ENCODE measurements around the gene FCRLB. TPM values are rescaled to one million over a fixed set of nuclear protein-coding genes. Genes with fewer than 3 reads are reported as not detected.
A peak's percentile ranks its signal among the peaks of the same experiment; 100 is the strongest.

The FCRLB gene
- polyA plus RNA-seq, 1 experiment = 0.48 TPM

DNA sequence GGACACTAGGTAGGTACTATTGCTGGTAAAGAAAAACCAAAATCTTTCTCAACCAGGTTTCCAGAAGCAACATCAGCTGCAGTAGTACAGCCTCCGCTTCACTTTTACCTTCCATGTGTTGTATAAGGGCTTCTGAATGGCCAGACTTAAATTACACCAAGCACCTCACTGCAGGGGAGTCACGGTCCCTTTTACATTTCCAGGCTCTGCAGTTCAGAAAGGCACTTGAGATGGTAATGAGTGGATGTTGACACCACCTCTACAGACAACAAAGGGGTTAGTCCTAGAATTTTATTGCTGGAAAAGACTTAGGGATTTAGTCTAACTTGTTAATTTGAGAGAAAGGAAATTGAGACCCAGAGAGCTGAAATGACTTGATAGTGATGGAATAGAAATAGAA lies 16.3 kb downstream of the FCRLB start:
- TF ChIP-seq, protein P1, sequence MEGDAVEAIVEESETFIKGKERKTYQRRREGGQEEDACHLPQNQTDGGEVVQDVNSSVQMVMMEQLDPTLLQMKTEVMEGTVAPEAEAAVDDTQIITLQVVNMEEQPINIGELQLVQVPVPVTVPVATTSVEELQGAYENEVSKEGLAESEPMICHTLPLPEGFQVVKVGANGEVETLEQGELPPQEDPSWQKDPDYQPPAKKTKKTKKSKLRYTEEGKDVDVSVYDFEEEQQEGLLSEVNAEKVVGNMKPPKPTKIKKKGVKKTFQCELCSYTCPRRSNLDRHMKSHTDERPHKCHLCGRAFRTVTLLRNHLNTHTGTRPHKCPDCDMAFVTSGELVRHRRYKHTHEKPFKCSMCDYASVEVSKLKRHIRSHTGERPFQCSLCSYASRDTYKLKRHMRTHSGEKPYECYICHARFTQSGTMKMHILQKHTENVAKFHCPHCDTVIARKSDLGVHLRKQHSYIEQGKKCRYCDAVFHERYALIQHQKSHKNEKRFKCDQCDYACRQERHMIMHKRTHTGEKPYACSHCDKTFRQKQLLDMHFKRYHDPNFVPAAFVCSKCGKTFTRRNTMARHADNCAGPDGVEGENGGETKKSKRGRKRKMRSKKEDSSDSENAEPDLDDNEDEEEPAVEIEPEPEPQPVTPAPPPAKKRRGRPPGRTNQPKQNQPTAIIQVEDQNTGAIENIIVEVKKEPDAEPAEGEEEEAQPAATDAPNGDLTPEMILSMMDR (IDR thresholded peaks at IDR 0.05; ENCODE audit: low read depth, low read length) = no peak
- H3K9me3 ChIP-seq (ENCODE audit: control insufficient read depth, insufficient read depth, low read length) = no peaks in the 10 kb centered on the region
- H3K27ac ChIP-seq (ENCODE audit: low read depth, low read length) = no peak overlapping the region
- no peaks in the 10 kb centered on the region for H3K27me3 ChIP-seq (ENCODE audit: control insufficient read depth, insufficient read depth, low read length)
- no peak for DNase-seq (ENCODE audit: low read depth, low spot score)
- no peak overlapping the region for H3K4me3 ChIP-seq (ENCODE audit: low read depth, low read length)
- ChIA-PET CTCF (interaction anchor here (0.7 to 7.6 kb wide), 12 partner anchors 10 to 300 kb away, joined by 3 to 92 read pairs (median 7); partner anchors contain the start of gene FCRLB), POLR2A (no interaction called here)

DNA sequence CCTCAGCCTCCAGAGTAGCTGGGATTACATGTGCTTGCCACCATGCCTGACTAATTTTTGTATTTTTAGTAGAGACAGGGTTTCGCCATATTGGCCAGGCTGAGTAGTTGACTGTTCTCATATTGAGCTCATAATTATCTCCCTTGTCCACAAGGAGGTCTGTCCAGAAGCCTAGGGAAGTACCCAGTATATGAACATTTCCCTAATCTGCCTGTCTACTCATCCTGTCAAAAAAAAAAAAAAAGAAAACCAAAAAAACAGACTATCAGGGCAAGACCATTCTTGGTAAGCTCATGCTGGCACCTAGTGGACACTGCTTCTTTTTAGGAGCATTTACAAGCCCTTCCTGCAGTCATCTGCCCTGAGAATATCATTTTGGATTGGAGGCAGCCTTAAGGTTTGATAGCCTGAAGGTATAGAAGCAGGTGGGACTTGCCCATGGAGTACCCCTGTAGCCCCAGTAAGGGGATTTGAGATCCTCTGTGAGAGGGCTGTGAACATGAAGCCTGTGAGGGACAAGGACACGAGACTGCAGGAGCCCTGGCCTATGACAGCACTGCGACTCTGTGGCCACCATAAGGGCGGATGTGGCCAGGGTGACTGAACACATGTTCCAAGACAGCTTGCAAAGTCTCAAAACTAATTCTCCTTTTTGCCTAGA lies 17.4 kb downstream of the FCRLB start:
- Histone ChIP-seq H3K27ac (ENCODE audit: low read depth, low read length) (no peak overlapping the region), H3K4me3 (ENCODE audit: low read depth, low read length) (no peak overlapping the region), H3K9me3 (ENCODE audit: control insufficient read depth, insufficient read depth, low read length) (no peaks in the 10 kb centered on the region), H3K27me3 (ENCODE audit: control insufficient read depth, insufficient read depth, low read length) (no peaks in the 10 kb centered on the region)
- ChIA-PET POLR2A (no interaction called here), CTCF (interaction anchor here (0.6 to 7.6 kb wide), 24 partner anchors 10 to 1810 kb away, joined by 3 to 92 read pairs (median 4); partner anchors contain the start of genes DUSP12 and FCRLB)
- TF ChIP-seq, protein P1 (IDR thresholded peaks at IDR 0.05; ENCODE audit: low read depth, low read length) = peak; percentile 70
- DNase-seq (ENCODE audit: low read depth, low spot score) = peak; percentile 55

GRCh38 chr1:161739865-161740566 lies 18.7 kb downstream of the FCRLB start:
- Histone ChIP-seq H3K4me3 (ENCODE audit: low read depth, low read length) (no peak overlapping the region), H3K9me3 (ENCODE audit: control insufficient read depth, insufficient read depth, low read length) (no peaks in the 10 kb centered on the region), H3K27ac (ENCODE audit: low read depth, low read length) (no peak overlapping the region), H3K27me3 (ENCODE audit: control insufficient read depth, insufficient read depth, low read length) (no peaks in the 10 kb centered on the region)
- ChIA-PET POLR2A (no interaction called here), CTCF (interaction anchor here (1.2 to 7.6 kb wide), 13 partner anchors 9 to 298 kb away, joined by 3 to 92 read pairs (median 13); partner anchors contain the start of gene DUSP12)
- TF ChIP-seq, protein P1 (IDR thresholded peaks at IDR 0.05; ENCODE audit: low read depth, low read length) = no peak
- DNase-seq (ENCODE audit: low read depth, low spot score) = no peak

- H3K9me3 ChIP-seq (ENCODE audit: control insufficient read depth, insufficient read depth, low read length) = no peaks in the 10 kb centered on the region
- CTCF ChIA-PET = interaction anchor here (0.6 to 7.6 kb wide), 24 partner anchors 8 to 514 kb away, joined by 3 to 92 read pairs (median 6); partner anchors contain the start of genes ATF6, DUSP12 and FCRLB
- TF ChIP-seq, protein P1 (IDR thresholded peaks at IDR 0.05; ENCODE audit: low read depth, low read length) = no peak
- H3K4me3 ChIP-seq (ENCODE audit: low read depth, low read length) = no peak overlapping the region
- DNase-seq (ENCODE audit: low read depth, low spot score) = no peak
- H3K27me3 ChIP-seq (ENCODE audit: control insufficient read depth, insufficient read depth, low read length) = no peaks in the 10 kb centered on the region
- H3K27ac ChIP-seq (ENCODE audit: low read depth, low read length) = no peak overlapping the region
- POLR2A ChIA-PET = no interaction called here
Observed at GRCh38 chr1:161740921-161741320, 19.6 kb downstream of the FCRLB start.

- no peak overlapping the region for H3K27ac ChIP-seq (ENCODE audit: low read depth, low read length)
- CTCF ChIA-PET = interaction anchor here (2.3 to 6.0 kb wide), 3 partner anchors 11 to 294 kb away, joined by 18 to 70 read pairs (median 25); no protein-coding TSS in a partner anchor
- DNase-seq (ENCODE audit: low read depth, low spot score) = no peak
- H3K9me3 ChIP-seq (ENCODE audit: control insufficient read depth, insufficient read depth, low read length) = no peaks in the 10 kb centered on the region
- TF ChIP-seq, protein P1 (IDR thresholded peaks at IDR 0.05; ENCODE audit: low read depth, low read length) = no peak
- H3K27me3 ChIP-seq (ENCODE audit: control insufficient read depth, insufficient read depth, low read length) = no peaks in the 10 kb centered on the region
- no peak overlapping the region for H3K4me3 ChIP-seq (ENCODE audit: low read depth, low read length)
- POLR2A ChIA-PET = no interaction called here
Observed at GRCh38 chr1:161743231-161743630, 21.9 kb downstream of the FCRLB start.
